ENCODE measurements around the gene RPN2. TPM values are rescaled to one million over a fixed set of nuclear protein-coding genes. Genes with fewer than 3 reads are reported as not detected.

Gene RPN2
- polyA plus RNA-seq, 1 of the 3 experiments (the other 2 are of a cell fraction) = 420 TPM

DNA sequence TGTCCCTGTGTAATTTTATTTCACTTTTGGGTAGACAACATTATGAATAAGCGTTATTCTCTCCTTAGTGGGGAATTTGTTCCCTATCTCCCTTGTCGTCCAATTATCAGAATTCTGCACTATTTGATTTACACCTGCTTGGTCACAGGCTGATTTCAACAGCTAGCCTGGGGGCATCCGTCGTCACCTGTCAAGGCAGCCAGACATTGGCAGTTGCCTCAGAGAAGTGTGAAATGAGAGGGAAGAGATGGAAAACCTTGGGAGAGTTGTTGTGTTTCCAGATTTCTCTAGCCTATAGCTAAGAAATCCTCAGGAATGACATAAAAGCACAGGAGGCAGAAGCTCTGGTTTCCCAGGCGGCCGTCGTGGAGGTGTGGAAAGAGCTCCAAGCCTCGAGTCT, 83.4 kb downstream of the RPN2 start:
- TF ChIP-seq GABPA (IDR thresholded peaks at IDR 0.05; ENCODE audit: low read depth) (no peak), GATA2 (CRISPR knock-in tag; IDR thresholded peaks at IDR 0.05) (no peak), FOXM1 (IDR thresholded peaks at IDR 0.05; ENCODE audit: low read depth) (no peak), MEF2A (IDR thresholded peaks at IDR 0.05; ENCODE audit: borderline replicate concordance, low read depth) (no peak), FOXJ3 (CRISPR knock-in tag; IDR thresholded peaks at IDR 0.05) (no peak)
- TF ChIP-seq, protein P1, sequence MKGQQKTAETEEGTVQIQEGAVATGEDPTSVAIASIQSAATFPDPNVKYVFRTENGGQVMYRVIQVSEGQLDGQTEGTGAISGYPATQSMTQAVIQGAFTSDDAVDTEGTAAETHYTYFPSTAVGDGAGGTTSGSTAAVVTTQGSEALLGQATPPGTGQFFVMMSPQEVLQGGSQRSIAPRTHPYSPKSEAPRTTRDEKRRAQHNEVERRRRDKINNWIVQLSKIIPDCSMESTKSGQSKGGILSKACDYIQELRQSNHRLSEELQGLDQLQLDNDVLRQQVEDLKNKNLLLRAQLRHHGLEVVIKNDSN (IDR thresholded peaks at IDR 0.05; ENCODE audit: borderline replicate concordance, low read depth) = no peak
- TF ChIP-seq, protein P2, sequence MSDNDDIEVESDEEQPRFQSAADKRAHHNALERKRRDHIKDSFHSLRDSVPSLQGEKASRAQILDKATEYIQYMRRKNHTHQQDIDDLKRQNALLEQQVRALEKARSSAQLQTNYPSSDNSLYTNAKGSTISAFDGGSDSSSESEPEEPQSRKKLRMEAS (IDR thresholded peaks at IDR 0.05; ENCODE audit: low read depth) = no peak
- TF ChIP-seq, protein P3, sequence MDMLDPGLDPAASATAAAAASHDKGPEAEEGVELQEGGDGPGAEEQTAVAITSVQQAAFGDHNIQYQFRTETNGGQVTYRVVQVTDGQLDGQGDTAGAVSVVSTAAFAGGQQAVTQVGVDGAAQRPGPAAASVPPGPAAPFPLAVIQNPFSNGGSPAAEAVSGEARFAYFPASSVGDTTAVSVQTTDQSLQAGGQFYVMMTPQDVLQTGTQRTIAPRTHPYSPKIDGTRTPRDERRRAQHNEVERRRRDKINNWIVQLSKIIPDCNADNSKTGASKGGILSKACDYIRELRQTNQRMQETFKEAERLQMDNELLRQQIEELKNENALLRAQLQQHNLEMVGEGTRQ (IDR thresholded peaks at IDR 0.05; ENCODE audit: borderline replicate concordance, low read depth, low read length) = no peak
- TF ChIP-seq, protein P4, sequence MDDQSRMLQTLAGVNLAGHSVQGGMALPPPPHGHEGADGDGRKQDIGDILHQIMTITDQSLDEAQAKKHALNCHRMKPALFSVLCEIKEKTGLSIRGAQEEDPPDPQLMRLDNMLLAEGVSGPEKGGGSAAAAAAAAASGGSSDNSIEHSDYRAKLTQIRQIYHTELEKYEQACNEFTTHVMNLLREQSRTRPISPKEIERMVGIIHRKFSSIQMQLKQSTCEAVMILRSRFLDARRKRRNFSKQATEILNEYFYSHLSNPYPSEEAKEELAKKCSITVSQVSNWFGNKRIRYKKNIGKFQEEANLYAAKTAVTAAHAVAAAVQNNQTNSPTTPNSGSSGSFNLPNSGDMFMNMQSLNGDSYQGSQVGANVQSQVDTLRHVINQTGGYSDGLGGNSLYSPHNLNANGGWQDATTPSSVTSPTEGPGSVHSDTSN (IDR thresholded peaks at IDR 0.05) = no peak
- H3K36me3 ChIP-seq (replicated peaks in 1 of 2; ENCODE audit: control insufficient read depth in 1 of 2, insufficient read depth in 2 of 2, low read length in 1 of 2) = no peaks in the 10 kb centered on the region
- no peak overlapping the region for H3K27ac ChIP-seq (ENCODE audit: low read depth in 2 of 2, low read length in 1 of 2)
- no peak overlapping the region for H3K4me3 ChIP-seq (ENCODE audit: low read depth in 2 of 2, low read length in 1 of 2)
- H3K4me1 ChIP-seq (ENCODE audit: control insufficient read depth in 1 of 2, insufficient read depth in 2 of 2, low read depth in 1 of 2, low read length in 1 of 2) = peaks cover 0 to 18% of the 10 kb centered on the region in 2 experiments; a peak in 1 of 4 replicates
- H3K27me3 ChIP-seq (ENCODE audit: insufficient read depth) = peaks cover 14% of the 10 kb centered on the region; the same call in 1 of the 2 replicates
- no peaks in the 10 kb centered on the region for H3K9me2 ChIP-seq
- POLR2A ChIA-PET = no interaction called here
- CTCF ChIA-PET = interaction anchor here (0.8 kb wide), 1 partner anchor 8 kb away, joined by 3 read pairs; no protein-coding TSS in a partner anchor
- WGBS (ENCODE audit: low lambda C conversion rate) = 70% methylated on average over 8 of the region's 8 CpGs
- DNase-seq = no peak
- no peaks in the 10 kb centered on the region for H3F3A ChIP-seq (replicated peaks; ENCODE audit: insufficient read depth)
- H2AFZ ChIP-seq (ENCODE audit: low read depth) = no peak overlapping the region
- H3K9me3 ChIP-seq = no peaks in the 10 kb centered on the region
- no peaks in the 10 kb centered on the region for H3K79me2 ChIP-seq (ENCODE audit: insufficient read depth)
- no peak overlapping the region for H3K4me2 ChIP-seq
- H3K9ac ChIP-seq = no peak overlapping the region
- no peaks in the 10 kb centered on the region for H4K20me1 ChIP-seq (ENCODE audit: insufficient read depth)

DNA sequence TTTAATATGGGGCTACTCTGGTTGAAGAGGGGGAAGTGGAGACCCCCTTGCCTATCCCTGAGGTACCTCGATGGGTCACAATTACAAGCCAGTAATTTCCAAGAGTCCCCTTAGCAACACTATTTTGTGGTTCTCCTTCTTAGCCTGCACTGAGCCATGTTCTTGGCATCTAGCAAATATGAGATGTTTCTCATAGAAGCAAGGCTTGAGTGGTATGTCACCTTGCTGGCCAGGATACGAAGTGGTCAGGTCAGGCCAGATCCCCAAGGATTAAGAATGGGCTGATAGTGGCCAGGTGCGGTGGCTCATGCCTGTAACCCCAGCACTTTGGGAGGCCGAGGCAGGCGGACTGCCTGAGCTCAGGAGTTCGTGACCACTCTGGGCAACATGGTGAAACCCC, 84.6 kb downstream of the RPN2 start:
- Histone ChIP-seq H3K9me3 (no peaks in the 10 kb centered on the region), H2AFZ (ENCODE audit: low read depth) (no peak overlapping the region), H3K4me2 (no peak overlapping the region), H4K20me1 (ENCODE audit: insufficient read depth) (no peaks in the 10 kb centered on the region), H3K36me3 (replicated peaks in 1 of 2; ENCODE audit: control insufficient read depth in 1 of 2, insufficient read depth in 2 of 2, low read length in 1 of 2) (no peaks in the 10 kb centered on the region), H3K4me3 (ENCODE audit: low read depth in 2 of 2, low read length in 1 of 2) (no peak overlapping the region), H3K4me1 (ENCODE audit: control insufficient read depth in 1 of 2, insufficient read depth in 2 of 2, low read depth in 1 of 2, low read length in 1 of 2) (peaks cover 0 to 17% of the 10 kb centered on the region in 2 experiments; a peak in 1 of 4 replicates), H3F3A (replicated peaks; ENCODE audit: insufficient read depth) (no peaks in the 10 kb centered on the region), H3K9ac (no peak overlapping the region), H3K9me2 (no peaks in the 10 kb centered on the region), H3K27ac (ENCODE audit: low read depth in 2 of 2, low read length in 1 of 2) (no peak overlapping the region), H3K27me3 (ENCODE audit: insufficient read depth) (peaks cover 14% of the 10 kb centered on the region; the same call in 1 of the 2 replicates), H3K79me2 (ENCODE audit: insufficient read depth) (no peaks in the 10 kb centered on the region)
- WGBS (ENCODE audit: low lambda C conversion rate) = 69% methylated on average over 6 of the region's 6 CpGs
- CTCF ChIA-PET = interaction anchor here (0.9 kb wide), 1 partner anchor 301 kb away, joined by 3 read pairs; no protein-coding TSS in a partner anchor
- POLR2A ChIA-PET = no interaction called here
- no peak for DNase-seq
- TF ChIP-seq RCOR1 (IDR thresholded peaks at IDR 0.05; ENCODE audit: low read length) (no peak), SIN3A (IDR thresholded peaks at IDR 0.05; ENCODE audit: borderline replicate concordance, low read depth, low read length) (no peak), TCF12 (IDR thresholded peaks at IDR 0.05) (no peak), FOXJ3 (CRISPR knock-in tag; IDR thresholded peaks at IDR 0.05) (no peak), JUND (IDR thresholded peaks at IDR 0.05) (no peak), MEF2A (IDR thresholded peaks at IDR 0.05; ENCODE audit: borderline replicate concordance, low read depth) (no peak), POLR2AphosphoS5 (IDR thresholded peaks at IDR 0.05; ENCODE audit: low read depth, low read length) (no peak), MXI1 (IDR thresholded peaks at IDR 0.05; ENCODE audit: low read depth, low read length) (no peak), CHD2 (IDR thresholded peaks at IDR 0.05; ENCODE audit: low read length, partially characterized antibody) (no peak), EP300 (IDR thresholded peaks at IDR 0.05; ENCODE audit: borderline replicate concordance in 1 of 2, low read depth in 1 of 2, low read length in 1 of 2) (no peak), FOSL2 (IDR thresholded peaks at IDR 0.05; ENCODE audit: borderline replicate concordance, low read depth) (no peak)
- TF ChIP-seq, protein P5, sequence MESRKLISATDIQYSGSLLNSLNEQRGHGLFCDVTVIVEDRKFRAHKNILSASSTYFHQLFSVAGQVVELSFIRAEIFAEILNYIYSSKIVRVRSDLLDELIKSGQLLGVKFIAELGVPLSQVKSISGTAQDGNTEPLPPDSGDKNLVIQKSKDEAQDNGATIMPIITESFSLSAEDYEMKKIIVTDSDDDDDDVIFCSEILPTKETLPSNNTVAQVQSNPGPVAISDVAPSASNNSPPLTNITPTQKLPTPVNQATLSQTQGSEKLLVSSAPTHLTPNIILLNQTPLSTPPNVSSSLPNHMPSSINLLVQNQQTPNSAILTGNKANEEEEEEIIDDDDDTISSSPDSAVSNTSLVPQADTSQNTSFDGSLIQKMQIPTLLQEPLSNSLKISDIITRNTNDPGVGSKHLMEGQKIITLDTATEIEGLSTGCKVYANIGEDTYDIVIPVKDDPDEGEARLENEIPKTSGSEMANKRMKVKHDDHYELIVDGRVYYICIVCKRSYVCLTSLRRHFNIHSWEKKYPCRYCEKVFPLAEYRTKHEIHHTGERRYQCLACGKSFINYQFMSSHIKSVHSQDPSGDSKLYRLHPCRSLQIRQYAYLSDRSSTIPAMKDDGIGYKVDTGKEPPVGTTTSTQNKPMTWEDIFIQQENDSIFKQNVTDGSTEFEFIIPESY (IDR thresholded peaks at IDR 0.05; ENCODE audit: borderline replicate concordance, low read depth) = no peak
- TF ChIP-seq, protein P6, sequence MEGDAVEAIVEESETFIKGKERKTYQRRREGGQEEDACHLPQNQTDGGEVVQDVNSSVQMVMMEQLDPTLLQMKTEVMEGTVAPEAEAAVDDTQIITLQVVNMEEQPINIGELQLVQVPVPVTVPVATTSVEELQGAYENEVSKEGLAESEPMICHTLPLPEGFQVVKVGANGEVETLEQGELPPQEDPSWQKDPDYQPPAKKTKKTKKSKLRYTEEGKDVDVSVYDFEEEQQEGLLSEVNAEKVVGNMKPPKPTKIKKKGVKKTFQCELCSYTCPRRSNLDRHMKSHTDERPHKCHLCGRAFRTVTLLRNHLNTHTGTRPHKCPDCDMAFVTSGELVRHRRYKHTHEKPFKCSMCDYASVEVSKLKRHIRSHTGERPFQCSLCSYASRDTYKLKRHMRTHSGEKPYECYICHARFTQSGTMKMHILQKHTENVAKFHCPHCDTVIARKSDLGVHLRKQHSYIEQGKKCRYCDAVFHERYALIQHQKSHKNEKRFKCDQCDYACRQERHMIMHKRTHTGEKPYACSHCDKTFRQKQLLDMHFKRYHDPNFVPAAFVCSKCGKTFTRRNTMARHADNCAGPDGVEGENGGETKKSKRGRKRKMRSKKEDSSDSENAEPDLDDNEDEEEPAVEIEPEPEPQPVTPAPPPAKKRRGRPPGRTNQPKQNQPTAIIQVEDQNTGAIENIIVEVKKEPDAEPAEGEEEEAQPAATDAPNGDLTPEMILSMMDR (IDR thresholded peaks at IDR 0.05) = no peak
- TF ChIP-seq, protein P2 (IDR thresholded peaks at IDR 0.05; ENCODE audit: low read depth) = no peak
